Tibial artery (tissue), 4 donors: ENCODE measurements around the gene ADCY7.
A peak's percentile ranks its signal among the peaks of the same experiment; 100 is the strongest.

Source experiments
- DNase-seq, 2 donors: peaks; one replicate each; pipeline ENCODE4 v3.0.0-alpha.2; 2019
- H3K27ac ChIP-seq, 2 donors: fragments of 200-600 bp; sonication (generic) in 1 of 2; 1 replicate in 1 of 2; 2 replicates in 1 of 2; pipeline ENCODE4 v1.5.1; 2018 to 2019; ENCODE audit warnings: mild to moderate bottlenecking in 1 of 2
- H3K27me3 ChIP-seq, 2 donors: fragments of 200-600 bp; sonication (generic) in 1 of 2; one replicate each; pipeline versions ENCODE4 v1.5.1 to v1.6.0; 2016 to 2019
- H3K36me3 ChIP-seq, 3 donors: fragments of 200-600 bp; sonication (generic) in 2 of 3; one replicate each; pipeline ENCODE4 v1.5.1; 2016 to 2019; ENCODE audit warnings: mild to moderate bottlenecking in 2 of 3
- H3K4me1 ChIP-seq, 4 donors: fragments of 200-600 bp; sonication (generic) in 2 of 4; 1 replicate in 3 of 4; 2 replicates in 1 of 4; pipeline ENCODE4 v1.5.1; 2016 to 2019
- H3K4me3 ChIP-seq, 2 donors: fragments of 200-600 bp; sonication (generic) in 1 of 2; 1 replicate in 1 of 2; 2 replicates in 1 of 2; pipeline ENCODE4 v1.5.1; 2018 to 2019; ENCODE audit warnings: mild to moderate bottlenecking in 2 of 2
- H3K9me3 ChIP-seq, 3 donors: fragments of 200-600 bp; sonication (generic) in 1 of 3; one replicate each; pipeline ENCODE4 v1.5.1; 2016 to 2019
- CTCF ChIP-seq, 2 experiments: fragments of 200-600 bp in 1 of 2; fragments of 450-650 bp in 1 of 2; IDR thresholded peaks; one replicate each; pipeline ENCODE4 v1.5.1; 2017 to 2019; ENCODE audit warnings: antibody characterized with exemption in 2 of 2, mild to moderate bottlenecking in 1 of 2, moderate library complexity in 1 of 2
- intact Hi-C: fragments of 100-400 bp; cut with DNase I; formaldehyde crosslinking; loops from one replicate; pipeline ENCODE4 v1.15.0; 2023; ENCODE audit warnings: low total_unique reads

ADCY7 gene

GRCh38 chr16:50326264-50326663 is 59.9 kb downstream of the ADCY7 start:
- peaks cover 0 to 34% (median 1%) of the 10 kb centered on the region in 4 donors for H3K4me1 ChIP-seq
- H3K4me3 ChIP-seq, result no peak overlapping the region
- intact Hi-C loops, result no loop called here
- no peak for DNase-seq
- H3K36me3 ChIP-seq, result peaks cover 9 to 59% (median 40%) of the 10 kb centered on the region in 3 donors
- no peak overlapping the region for H3K27ac ChIP-seq
- no peak for TF ChIP-seq CTCF (IDR thresholded peaks at IDR 0.05)
- no peaks in the 10 kb centered on the region for H3K27me3 ChIP-seq
- H3K9me3 ChIP-seq, result no peaks in the 10 kb centered on the region

GRCh38 chr16:50326835-50327465 is 60.6 kb downstream of the ADCY7 start:
- peak; percentile 47 to 51 for TF ChIP-seq CTCF (IDR thresholded peaks at IDR 0.05)
- no peaks in the 10 kb centered on the region for H3K27me3 ChIP-seq
- peak overlapping the region in 1 of 2 donors; percentile 42 for H3K27ac ChIP-seq
- H3K4me3 ChIP-seq, result no peak overlapping the region
- H3K9me3 ChIP-seq, result no peaks in the 10 kb centered on the region
- peaks cover 6 to 55% (median 35%) of the 10 kb centered on the region in 3 donors for H3K36me3 ChIP-seq
- peaks cover 0 to 41% (median 6%) of the 10 kb centered on the region in 4 donors for H3K4me1 ChIP-seq
- DNase-seq, result no peak
- intact Hi-C loops, result no loop called here

GRCh38 chr16:50329446-50330189 is 63.3 kb downstream of the ADCY7 start:
- no peaks in the 10 kb centered on the region for H3K9me3 ChIP-seq
- intact Hi-C loops, result no loop called here
- no peaks in the 10 kb centered on the region for H3K27me3 ChIP-seq
- peaks cover 0 to 65% (median 14%) of the 10 kb centered on the region in 4 donors for H3K4me1 ChIP-seq
- no peak overlapping the region for H3K4me3 ChIP-seq
- H3K27ac ChIP-seq, result peak overlapping the region; percentile 72 to 73
- DNase-seq, result no peak
- no peak for TF ChIP-seq CTCF (IDR thresholded peaks at IDR 0.05)
- H3K36me3 ChIP-seq, result peaks cover 0 to 41% (median 30%) of the 10 kb centered on the region in 3 donors

- Histone ChIP-seq H3K27ac (peak overlapping the region; percentile 72 to 73), H3K9me3 (no peaks in the 10 kb centered on the region), H3K27me3 (no peaks in the 10 kb centered on the region), H3K4me3 (no peak overlapping the region), H3K4me1 (peaks cover 0 to 84% (median 14%) of the 10 kb centered on the region in 4 donors), H3K36me3 (peaks cover 0 to 33% (median 13%) of the 10 kb centered on the region in 3 donors)
- intact Hi-C loops, result no loop called here
- no peak for DNase-seq
- no peak for TF ChIP-seq CTCF (IDR thresholded peaks at IDR 0.05)
These were observed 65.2 kb downstream of the ADCY7 start for GRCh38 chr16:50331570-50331969.

GRCh38 chr16:50332599-50332998 is 66.2 kb downstream of the ADCY7 start:
- H3K27me3 ChIP-seq, result no peaks in the 10 kb centered on the region
- H3K36me3 ChIP-seq, result peaks cover 0 to 22% (median 13%) of the 10 kb centered on the region in 3 donors
- H3K9me3 ChIP-seq, result no peaks in the 10 kb centered on the region
- no peak for TF ChIP-seq CTCF (IDR thresholded peaks at IDR 0.05)
- H3K27ac ChIP-seq, result peak overlapping the region in 1 of 2 donors; percentile 72
- intact Hi-C loops, result no loop called here
- peaks cover 0 to 86% (median 16%) of the 10 kb centered on the region in 4 donors for H3K4me1 ChIP-seq
- no peak overlapping the region for H3K4me3 ChIP-seq
- no peak for DNase-seq
